B cell (primary cell): ENCODE results near the gene PIGT. TPM values are rescaled to one million over a fixed set of nuclear protein-coding genes. Genes with fewer than 3 reads are reported as not detected.

ENCODE experiments used
- ATAC-seq: fragments of 200-7000 bp; cut with Tn5 transposase; one replicate; pipeline ENCODE4 v1.10.0; 2021; ENCODE audit warnings: low read depth, mild to moderate bottlenecking, moderate number of reproducible peaks, moderate library complexity
- CTCF ChIA-PET: fragments of 350-600 bp; sonication (Branson Sonifier 250); formaldehyde crosslinking; loops from one replicate; lab custom pipeline; 2021; ENCODE audit warnings: antibody characterized with exemption, inconsistent platforms; lab: Charles Lee
- POLR2A ChIA-PET: fragments of 350-600 bp; sonication (Branson Sonifier 250); formaldehyde crosslinking; loops from one replicate; lab custom pipeline; 2021; ENCODE audit warnings: antibody characterized with exemption; lab: Charles Lee
- DNase-seq: peaks from one replicate; pipeline ENCODE4 v3.0.0; 2013
- H2AFZ ChIP-seq: 2 replicates; pipeline ENCODE4 v1.6.1; 2012; ENCODE audit warnings: mild to moderate bottlenecking, low read depth, low read length; ENCODE audit not compliant: insufficient read depth, poor library complexity, severe bottlenecking
- H3K27ac ChIP-seq, 2 donors: 1 replicate in 1 of 2; 2 replicates in 1 of 2; pipeline ENCODE4 v1.5.1; 2012 to 2013; ENCODE audit warnings: low read length in 2 of 2, mild to moderate bottlenecking in 2 of 2, moderate library complexity in 1 of 2
- H3K27me3 ChIP-seq, 4 experiments: fragments of 200-600 bp in 1 of 4; sonication (generic) in 1 of 4; replicated peaks in 1 of 4; 1 replicate in 2 of 4; 2 replicates in 2 of 4; pipeline versions ENCODE4 v1.6.1 to v1.7.0; 2013 to 2016; ENCODE audit warnings: low read length in 3 of 4, mild to moderate bottlenecking in 2 of 4, mixed read lengths in 1 of 4, moderate library complexity in 1 of 4; ENCODE audit not compliant: insufficient read depth in 4 of 4, control insufficient read depth in 3 of 4; ENCODE audit errors: control extremely low read depth in 1 of 4
- H3K36me3 ChIP-seq, 2 experiments: replicated peaks in 1 of 2; 1 replicate in 1 of 2; 2 replicates in 1 of 2; pipeline versions ENCODE4 v1.6.1 to v1.7.1; 2013; ENCODE audit warnings: low read length in 1 of 2; ENCODE audit not compliant: insufficient read depth in 2 of 2, control insufficient read depth in 1 of 2; ENCODE audit errors: control extremely low read depth in 1 of 2, extremely low read depth in 1 of 2
- H3K4me1 ChIP-seq, 2 donors: fragments of 200-600 bp in 1 of 2; sonication (generic) in 1 of 2; 1 replicate in 1 of 2; 2 replicates in 1 of 2; pipeline versions ENCODE4 v1.5.1 to v1.6.1; 2013 to 2017; ENCODE audit warnings: low read length in 2 of 2; ENCODE audit not compliant: control insufficient read depth in 2 of 2, insufficient read depth in 2 of 2
- H3K4me2 ChIP-seq: replicated peaks from 2 replicates; pipeline ENCODE3; 2012; ENCODE audit warnings: mild to moderate bottlenecking, low read depth, low read length; ENCODE audit not compliant: poor library complexity, severe bottlenecking
- H3K4me3 ChIP-seq, 5 experiments: fragments of 200-600 bp in 1 of 5; sonication (generic) in 1 of 5; 1 replicate in 3 of 5; 2 replicates in 2 of 5; pipeline versions ENCODE4 v1.5.1 to v1.7.0; 2011 to 2016; ENCODE audit warnings: low read length in 4 of 5, mild to moderate bottlenecking in 4 of 5, low read depth in 2 of 5, control low read depth in 1 of 5, moderate library complexity in 1 of 5; ENCODE audit not compliant: insufficient read depth in 1 of 5; ENCODE audit errors: control extremely low read depth in 1 of 5, extremely low read depth in 1 of 5
- H3K79me2 ChIP-seq: fragments of 200-600 bp; sonication (generic); one replicate; pipeline ENCODE4 v1.6.0; 2016; ENCODE audit warnings: low read length; ENCODE audit not compliant: control insufficient read depth, insufficient read depth
- H3K9ac ChIP-seq: fragments of 200-600 bp; sonication (generic); 2 replicates; pipeline ENCODE4 v1.6.1; 2017; ENCODE audit warnings: mild to moderate bottlenecking, low read length, moderate library complexity
- H3K9me3 ChIP-seq, 3 donors: one replicate each; pipeline versions ENCODE4 v1.6.1 to v1.7.1; 2013; ENCODE audit warnings: low read length in 2 of 3; ENCODE audit not compliant: control insufficient read depth in 2 of 3, insufficient read depth in 1 of 3; ENCODE audit errors: control extremely low read depth in 1 of 3
- H4K20me1 ChIP-seq: 2 replicates; pipeline ENCODE4 v1.6.0; 2012; ENCODE audit warnings: mild to moderate bottlenecking, low read length; ENCODE audit not compliant: insufficient read depth, control insufficient read depth, poor library complexity, severe bottlenecking
- H3K27ac Mint-ChIP-seq: one replicate; pipeline ENCODE4 v1.8.0; 2021; ENCODE audit warnings: mixed read lengths
- H3K27me3 Mint-ChIP-seq: one replicate; pipeline ENCODE4 v1.8.0; 2021; ENCODE audit warnings: mixed read lengths
- H3K4me1 Mint-ChIP-seq: one replicate; pipeline ENCODE4 v1.8.0; 2021; ENCODE audit warnings: mixed read lengths
- H3K4me3 Mint-ChIP-seq: one replicate; pipeline ENCODE4 v1.8.0; 2021; ENCODE audit warnings: mixed read lengths
- H3K9me3 Mint-ChIP-seq: one replicate; pipeline ENCODE4 v1.8.0; 2022; ENCODE audit warnings: mixed read lengths; ENCODE audit not compliant: insufficient read depth
- CTCF ChIP-seq: fragments of 200-600 bp; IDR thresholded peaks from one replicate; pipeline ENCODE4 v1.8.0; 2022; ENCODE audit warnings: antibody characterized with exemption, mild to moderate bottlenecking
- EZH2 ChIP-seq: IDR thresholded peaks from 2 replicates; pipeline ENCODE4 v1.6.1; 2012; ENCODE audit warnings: borderline replicate concordance, low read depth, mild to moderate bottlenecking, moderate library complexity, low read length; ENCODE audit not compliant: insufficient read depth, poor library complexity, severe bottlenecking
- WGBS: methylation state at CpG from one replicate; pipeline ENCODE4 v1.1.5; 2013; ENCODE audit warnings: missing lambda C conversion rate; ENCODE audit not compliant: insufficient coverage; 5-methylcytosine and 5-hydroxymethylcytosine counted together
- intact Hi-C: fragments of 100-400 bp; cut with micrococcal nuclease; formaldehyde crosslinking; loops from one replicate; pipeline ENCODE4 v1.10.0; 2022
- polyA plus RNA-seq: library from polyadenylated mRNA; depleted of rRNA; stranded (reverse); fragments of >200 nt; gene quantifications from 2 replicates; pipeline ENCODE4 v1.2.3, GENCODE V29; 2012
- total RNA-seq, 2 donors: library from RNA; stranded (reverse); fragments of 120-200 nt in 1 of 2; gene quantifications; 1 replicate in 1 of 2; 2 replicates in 1 of 2; pipeline versions ENCODE4 v1.2.3 to v1.2.4, GENCODE V29; 2013 to 2022

The PIGT gene
- total and polyA plus RNA-seq, 2 donors (not counting 1 experiment from before 2014, with no cell fraction given): 51.6 to 106 TPM

- CTCF ChIA-PET: interaction anchor here (0.9 to 20.6 kb wide), 17 partner anchors 10 to 398 kb away, joined by 3 to 814 read pairs (median 13); partner anchors contain the start of genes DBNDD2, PIGT and SYS1
- Histone ChIP-seq H3K4me3 (peak overlapping the region in 4 of 5 experiments; percentile 42 to 64 (median 48)), H3K27ac (no peak overlapping the region), H2AFZ (peak overlapping the region; percentile 41), H3K36me3 (peaks cover 0 to 13% of the 10 kb centered on the region in 2 experiments), H4K20me1 (peaks cover 56% of the 10 kb centered on the region), H3K9ac (peak overlapping the region; percentile 62), H3K9me3 (no peaks in the 10 kb centered on the region), H3K79me2 (peaks cover 55% of the 10 kb centered on the region), H3K4me1 (peaks cover 54 to 64% of the 10 kb centered on the region in 2 donors), H3K27me3 (no peaks in the 10 kb centered on the region), H3K4me2 (peak overlapping the region; percentile 85)
- no peak for TF ChIP-seq EZH2
- intact Hi-C loops: loop anchor here (1.0 kb wide), 1 partner anchor 9 kb away; the partner anchor contains the start of gene SYS1
- WGBS: 54% methylated on average over 26 of the region's 30 CpGs
- H3K4me3 Mint-ChIP-seq: peak overlapping the region; percentile 96
- no peaks in the 10 kb centered on the region for H3K27me3 Mint-ChIP-seq
- DNase-seq: no peak
- no peaks in the 10 kb centered on the region for H3K9me3 Mint-ChIP-seq
- H3K4me1 Mint-ChIP-seq: peaks cover 60% of the 10 kb centered on the region
- H3K27ac Mint-ChIP-seq: peak overlapping the region; percentile 86
- ATAC-seq: no peak
- POLR2A ChIA-PET: interaction anchor here (0.6 to 4.8 kb wide), 4 partner anchors 8 to 64 kb away, joined by 3 to 38 read pairs (median 20); partner anchors contain the start of genes DBNDD2 and SYS1
Observed at GRCh38 chr20:45372646-45373352, 43.1 kb upstream of the PIGT start.

- ATAC-seq (peak; percentile 92), DNase-seq (peak; percentile 88)
- Histone ChIP-seq H3K27me3 (no peaks in the 10 kb centered on the region), H2AFZ (peak overlapping the region; percentile 41), H3K79me2 (peaks cover 62% of the 10 kb centered on the region), H3K27ac (peak overlapping the region in 1 of 2 donors; percentile 73), H3K9me3 (no peaks in the 10 kb centered on the region), H3K4me2 (peak overlapping the region; percentile 85), H3K4me3 (peak overlapping the region; percentile 42 to 64 (median 54)), H3K4me1 (peaks cover 48 to 57% of the 10 kb centered on the region in 2 donors), H4K20me1 (peaks cover 50% of the 10 kb centered on the region), H3K36me3 (peaks cover 0 to 13% of the 10 kb centered on the region in 2 experiments), H3K9ac (peak overlapping the region; percentile 62)
- no peaks in the 10 kb centered on the region for H3K9me3 Mint-ChIP-seq
- intact Hi-C loops: loop anchor here (1.0 kb wide), 2 partner anchors 10 to 64 kb away; partner anchors contain the start of gene SYS1
- POLR2A ChIA-PET: interaction anchor here (0.9 to 4.8 kb wide), 6 partner anchors 8 to 63 kb away, joined by 3 to 38 read pairs (median 6); partner anchors contain the start of genes PIGT and SYS1
- TF ChIP-seq CTCF (peak; percentile 90), EZH2 (no peak)
- no peaks in the 10 kb centered on the region for H3K27me3 Mint-ChIP-seq
- WGBS: under 1% methylated on average over 22 of the region's 38 CpGs
- peak overlapping the region; percentile 86 for H3K27ac Mint-ChIP-seq
- peak overlapping the region; percentile 96 for H3K4me3 Mint-ChIP-seq
- CTCF ChIA-PET: interaction anchor here (0.8 to 20.6 kb wide), 29 partner anchors 9 to 787 kb away, joined by 3 to 814 read pairs (median 6); partner anchors contain the start of genes DBNDD2, PIGT, SYS1 and WFDC2
- peaks cover 56% of the 10 kb centered on the region for H3K4me1 Mint-ChIP-seq
Observed at GRCh38 chr20:45373353-45374100, 42.4 kb upstream of the PIGT start.
